ENCODE data around the gene AR. TPM values are rescaled to one million over a fixed set of nuclear protein-coding genes. Genes with fewer than 3 reads are reported as not detected.

The AR gene
- total RNA-seq, 1 experiment from 2014 or later = not detected

GRCh38 chrX:67503004-67503403 is 40.8 kb upstream of the AR start:
- H3K9me2 ChIP-seq (replicated peaks; ENCODE audit: low read length) = no peaks in the 10 kb centered on the region
- no peaks in the 10 kb centered on the region for H3F3A ChIP-seq (ENCODE audit: low read length, unreplicated experiment)
- ChIA-PET POLR2A (ENCODE audit: unreplicated experiment) (no interaction called here), CTCF (no interaction called here)
- H2AFZ ChIP-seq (ENCODE audit: low read length) = no peak overlapping the region
- DNase-seq (no peak), ATAC-seq (no peak)
- no peaks in the 10 kb centered on the region for H3K4me1 ChIP-seq (ENCODE audit: insufficient read depth, low read length)
- no peak overlapping the region for H3K4me3 ChIP-seq (ENCODE audit: low read length)
- no TSS peak for BruUV-seq (replicated peaks)
- no peaks in the 10 kb centered on the region for H3K36me3 ChIP-seq (ENCODE audit: low read depth, low read length)
- no peak overlapping the region for H3K9ac ChIP-seq (ENCODE audit: low read length)
- H4K20me1 ChIP-seq (ENCODE audit: low read length) = no peaks in the 10 kb centered on the region
- no peak overlapping the region for H3K4me2 ChIP-seq (ENCODE audit: low read length)
- H3K79me2 ChIP-seq (ENCODE audit: low read length) = no peaks in the 10 kb centered on the region
- H3K27ac ChIP-seq (ENCODE audit: low read length) = no peak overlapping the region
- TF ChIP-seq, protein P1, sequence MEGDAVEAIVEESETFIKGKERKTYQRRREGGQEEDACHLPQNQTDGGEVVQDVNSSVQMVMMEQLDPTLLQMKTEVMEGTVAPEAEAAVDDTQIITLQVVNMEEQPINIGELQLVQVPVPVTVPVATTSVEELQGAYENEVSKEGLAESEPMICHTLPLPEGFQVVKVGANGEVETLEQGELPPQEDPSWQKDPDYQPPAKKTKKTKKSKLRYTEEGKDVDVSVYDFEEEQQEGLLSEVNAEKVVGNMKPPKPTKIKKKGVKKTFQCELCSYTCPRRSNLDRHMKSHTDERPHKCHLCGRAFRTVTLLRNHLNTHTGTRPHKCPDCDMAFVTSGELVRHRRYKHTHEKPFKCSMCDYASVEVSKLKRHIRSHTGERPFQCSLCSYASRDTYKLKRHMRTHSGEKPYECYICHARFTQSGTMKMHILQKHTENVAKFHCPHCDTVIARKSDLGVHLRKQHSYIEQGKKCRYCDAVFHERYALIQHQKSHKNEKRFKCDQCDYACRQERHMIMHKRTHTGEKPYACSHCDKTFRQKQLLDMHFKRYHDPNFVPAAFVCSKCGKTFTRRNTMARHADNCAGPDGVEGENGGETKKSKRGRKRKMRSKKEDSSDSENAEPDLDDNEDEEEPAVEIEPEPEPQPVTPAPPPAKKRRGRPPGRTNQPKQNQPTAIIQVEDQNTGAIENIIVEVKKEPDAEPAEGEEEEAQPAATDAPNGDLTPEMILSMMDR (conservative IDR thresholded peaks at IDR 0.05; ENCODE audit: low read depth, low read length) = no peak
- no peak for TF ChIP-seq EZH2phosphoT487 (IDR thresholded peaks at IDR 0.05; ENCODE audit: borderline replicate concordance, low read length)
- TF ChIP-seq EZH2 (IDR thresholded peaks at IDR 0.05; ENCODE audit: low read length, unreplicated experiment) = no peak
- intact Hi-C loops (cut with micrococcal nuclease) = no loop called here
- no peaks in the 10 kb centered on the region for H3K9me3 ChIP-seq (ENCODE audit: low read length)
- H3K27me3 ChIP-seq (ENCODE audit: low read length) = no peaks in the 10 kb centered on the region

DNA sequence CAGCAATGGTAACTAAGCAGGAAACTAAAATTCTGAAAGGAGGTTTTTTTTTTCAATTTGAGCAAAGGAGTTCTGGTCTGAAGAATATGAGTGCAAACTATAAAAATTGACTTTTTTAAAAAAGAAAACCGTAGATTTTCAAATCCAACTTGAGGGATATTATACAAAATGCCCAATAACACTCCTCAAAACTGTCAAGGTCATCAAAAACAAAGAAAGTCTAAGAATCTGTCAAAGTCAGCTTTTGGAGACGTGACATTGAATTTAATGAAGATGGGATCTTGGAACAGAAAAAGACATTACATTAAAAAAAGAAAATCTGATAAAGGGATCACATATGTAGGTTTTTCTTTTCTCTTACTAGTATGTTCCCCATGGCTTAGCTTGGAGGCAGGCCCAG is 40.4 kb upstream of the AR start:
- Histone ChIP-seq H3K27ac (ENCODE audit: low read length) (no peak overlapping the region), H3F3A (ENCODE audit: low read length, unreplicated experiment) (no peaks in the 10 kb centered on the region), H3K4me1 (ENCODE audit: insufficient read depth, low read length) (no peaks in the 10 kb centered on the region), H3K4me2 (ENCODE audit: low read length) (no peak overlapping the region), H3K9me3 (ENCODE audit: low read length) (no peaks in the 10 kb centered on the region), H3K9ac (ENCODE audit: low read length) (no peak overlapping the region), H3K9me2 (replicated peaks; ENCODE audit: low read length) (no peaks in the 10 kb centered on the region), H3K27me3 (ENCODE audit: low read length) (no peaks in the 10 kb centered on the region), H3K36me3 (ENCODE audit: low read depth, low read length) (no peaks in the 10 kb centered on the region), H2AFZ (ENCODE audit: low read length) (no peak overlapping the region), H3K79me2 (ENCODE audit: low read length) (no peaks in the 10 kb centered on the region), H4K20me1 (ENCODE audit: low read length) (no peaks in the 10 kb centered on the region), H3K4me3 (ENCODE audit: low read length) (no peak overlapping the region)
- ATAC-seq = no peak
- ChIA-PET CTCF (no interaction called here), POLR2A (ENCODE audit: unreplicated experiment) (no interaction called here)
- no TSS peak for BruUV-seq (replicated peaks)
- TF ChIP-seq EZH2phosphoT487 (IDR thresholded peaks at IDR 0.05; ENCODE audit: borderline replicate concordance, low read length) = no peak
- TF ChIP-seq, protein P1 (conservative IDR thresholded peaks at IDR 0.05; ENCODE audit: low read depth, low read length) = no peak
- TF ChIP-seq EZH2 (IDR thresholded peaks at IDR 0.05; ENCODE audit: low read length, unreplicated experiment) = no peak
- DNase-seq = no peak
- intact Hi-C loops (cut with micrococcal nuclease) = no loop called here

- DNase-seq (no peak), ATAC-seq (no peak)
- ChIA-PET POLR2A (ENCODE audit: unreplicated experiment) (no interaction called here), CTCF (no interaction called here)
- no peaks in the 10 kb centered on the region for H3K79me2 ChIP-seq (ENCODE audit: low read length)
- no peaks in the 10 kb centered on the region for H3K36me3 ChIP-seq (ENCODE audit: low read depth, low read length)
- no TSS peak for BruUV-seq (replicated peaks)
- H3K27me3 ChIP-seq (ENCODE audit: low read length) = no peaks in the 10 kb centered on the region
- H3F3A ChIP-seq (ENCODE audit: low read length, unreplicated experiment) = no peaks in the 10 kb centered on the region
- no peak for TF ChIP-seq EZH2phosphoT487 (IDR thresholded peaks at IDR 0.05; ENCODE audit: borderline replicate concordance, low read length)
- TF ChIP-seq EZH2 (IDR thresholded peaks at IDR 0.05; ENCODE audit: low read length, unreplicated experiment) = no peak
- TF ChIP-seq, protein P1 (conservative IDR thresholded peaks at IDR 0.05; ENCODE audit: low read depth, low read length) = no peak
- no peak overlapping the region for H3K4me3 ChIP-seq (ENCODE audit: low read length)
- no peak overlapping the region for H3K4me2 ChIP-seq (ENCODE audit: low read length)
- H3K27ac ChIP-seq (ENCODE audit: low read length) = no peak overlapping the region
- H3K9me3 ChIP-seq (ENCODE audit: low read length) = no peaks in the 10 kb centered on the region
- intact Hi-C loops (cut with micrococcal nuclease) = no loop called here
- H4K20me1 ChIP-seq (ENCODE audit: low read length) = no peaks in the 10 kb centered on the region
- no peaks in the 10 kb centered on the region for H3K4me1 ChIP-seq (ENCODE audit: insufficient read depth, low read length)
- H3K9ac ChIP-seq (ENCODE audit: low read length) = no peak overlapping the region
- no peak overlapping the region for H2AFZ ChIP-seq (ENCODE audit: low read length)
- H3K9me2 ChIP-seq (replicated peaks; ENCODE audit: low read length) = no peaks in the 10 kb centered on the region
These were observed 23.1 kb upstream of the AR start for GRCh38 chrX:67520671-67521070.
